PFSK-1 (cell line): ENCODE measurements around the gene THRB.

ENCODE experiments used
- FOXP2 ChIP-seq: optimal IDR thresholded peaks from 2 replicates; pipeline ENCODE3; 2011; ENCODE audit warnings: borderline replicate concordance, control low read depth, inconsistent platforms; ENCODE audit not compliant: insufficient read depth; ENCODE audit errors: extremely low read length, extremely low read depth
- POLR2AphosphoS5 ChIP-seq: IDR thresholded peaks from 2 replicates; pipeline ENCODE4 v1.6.1; 2012; ENCODE audit warnings: low read depth, mild to moderate bottlenecking, control low read depth, low read length, moderate library complexity
- REST ChIP-seq, 2 experiments: IDR thresholded peaks; 2 replicates each; pipeline versions ENCODE4 v1.6.1 to v1.8.0; 2011 to 2012; ENCODE audit warnings: low read depth in 2 of 2, low read length in 2 of 2, control low read depth in 1 of 2, inconsistent platforms in 1 of 2, mild to moderate bottlenecking in 1 of 2, moderate library complexity in 1 of 2; ENCODE audit not compliant: insufficient read depth in 1 of 2
- SIN3A ChIP-seq: IDR thresholded peaks from 2 replicates; pipeline ENCODE4 v1.6.1; 2012; ENCODE audit warnings: mild to moderate bottlenecking, low read length, moderate library complexity, borderline replicate concordance; ENCODE audit not compliant: insufficient read depth
- TAF1 ChIP-seq: IDR thresholded peaks from 2 replicates; pipeline ENCODE4 v1.6.1; 2012; ENCODE audit warnings: low read length, control low read depth, borderline replicate concordance; ENCODE audit not compliant: insufficient read depth

Gene THRB

GRCh38 chr3:24264748-24265158, 229.9 kb downstream of the THRB start:
- TF ChIP-seq POLR2AphosphoS5 (no peak), TAF1 (no peak), SIN3A (no peak), REST (IDR thresholded peaks at IDR 0.05; ENCODE audit: insufficient read depth in 1 of 2, low read depth in 2 of 2, low read length in 2 of 2) (no peak), FOXP2 (no peak)

- TF ChIP-seq FOXP2: no peak
- TF ChIP-seq SIN3A: no peak
- no peak for TF ChIP-seq TAF1
- no peak for TF ChIP-seq POLR2AphosphoS5
- TF ChIP-seq REST (IDR thresholded peaks at IDR 0.05; ENCODE audit: insufficient read depth in 1 of 2, low read depth in 2 of 2, low read length in 2 of 2): no peak
These were observed 230.6 kb downstream of the THRB start for GRCh38 chr3:24264011-24264410.

- no peak for TF ChIP-seq FOXP2
- no peak for TF ChIP-seq POLR2AphosphoS5
- no peak for TF ChIP-seq SIN3A
- TF ChIP-seq TAF1: no peak
- TF ChIP-seq REST (IDR thresholded peaks at IDR 0.05; ENCODE audit: insufficient read depth in 1 of 2, low read depth in 2 of 2, low read length in 2 of 2): no peak
These were observed 231.5 kb downstream of the THRB start for GRCh38 chr3:24263069-24263668.

- TF ChIP-seq REST (IDR thresholded peaks at IDR 0.05; ENCODE audit: insufficient read depth in 1 of 2, low read depth in 2 of 2, low read length in 2 of 2): no peak
- no peak for TF ChIP-seq POLR2AphosphoS5
- TF ChIP-seq SIN3A: no peak
- no peak for TF ChIP-seq TAF1
- no peak for TF ChIP-seq FOXP2
These were observed 233.1 kb downstream of the THRB start for GRCh38 chr3:24261521-24261920.

GRCh38 chr3:24259901-24260512, 234.6 kb downstream of the THRB start:
- TF ChIP-seq TAF1 (no peak), FOXP2 (no peak), POLR2AphosphoS5 (no peak), REST (IDR thresholded peaks at IDR 0.05; ENCODE audit: insufficient read depth in 1 of 2, low read depth in 2 of 2, low read length in 2 of 2) (no peak), SIN3A (no peak)
